ENCODE data around the gene MAT1A.

Gene MAT1A

DNA sequence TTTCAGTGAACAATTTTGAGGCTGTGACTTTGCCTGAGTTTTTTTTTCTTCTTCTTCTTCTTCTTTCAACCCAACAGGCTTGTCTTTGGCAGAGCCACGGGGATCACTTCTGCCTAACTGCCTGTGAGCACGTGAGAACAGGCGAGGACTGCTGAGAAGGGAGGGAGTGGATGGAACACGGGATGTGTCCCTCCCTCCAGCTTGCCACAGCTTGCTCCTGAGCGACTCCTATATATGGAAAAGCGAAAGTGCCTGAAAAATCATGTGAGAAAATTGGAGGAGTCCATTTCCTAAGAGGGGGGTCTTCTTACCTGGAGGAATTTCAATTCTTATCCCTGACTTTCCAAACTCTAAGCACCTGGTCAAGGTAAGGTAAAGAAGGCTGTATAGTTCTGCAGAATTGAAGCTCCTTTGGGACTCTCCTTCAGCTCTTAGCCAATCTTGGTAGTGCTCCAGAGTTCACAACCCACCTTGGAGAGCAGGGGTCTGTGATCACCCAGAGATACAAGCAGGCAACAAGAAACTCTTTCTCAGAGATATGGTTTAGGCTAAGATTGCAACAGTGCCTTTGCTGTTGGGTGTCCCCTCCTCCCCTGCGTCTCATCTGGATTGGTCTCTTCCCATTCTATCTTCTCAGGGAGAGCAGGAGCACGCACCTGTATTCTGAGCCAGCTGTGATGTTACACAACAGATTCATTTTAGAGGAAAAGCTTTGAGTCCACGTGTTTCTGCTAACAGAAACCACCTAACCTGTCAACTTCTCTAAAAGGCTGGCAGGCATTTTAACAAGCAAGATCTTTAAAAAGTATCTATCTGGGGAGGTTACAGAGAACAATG is at the start of gene MAT1A:
Gene MAT1A, minus strand, starts transcription at position 208 of the 837 bp plus-strand sequence. CDS start 235 bp downstream, outside the sequence.
- no peak within 1 kb of the TSS for H3K4me3 ChIP-seq (ENCODE audit: low read length)
- TF ChIP-seq, protein P1, sequence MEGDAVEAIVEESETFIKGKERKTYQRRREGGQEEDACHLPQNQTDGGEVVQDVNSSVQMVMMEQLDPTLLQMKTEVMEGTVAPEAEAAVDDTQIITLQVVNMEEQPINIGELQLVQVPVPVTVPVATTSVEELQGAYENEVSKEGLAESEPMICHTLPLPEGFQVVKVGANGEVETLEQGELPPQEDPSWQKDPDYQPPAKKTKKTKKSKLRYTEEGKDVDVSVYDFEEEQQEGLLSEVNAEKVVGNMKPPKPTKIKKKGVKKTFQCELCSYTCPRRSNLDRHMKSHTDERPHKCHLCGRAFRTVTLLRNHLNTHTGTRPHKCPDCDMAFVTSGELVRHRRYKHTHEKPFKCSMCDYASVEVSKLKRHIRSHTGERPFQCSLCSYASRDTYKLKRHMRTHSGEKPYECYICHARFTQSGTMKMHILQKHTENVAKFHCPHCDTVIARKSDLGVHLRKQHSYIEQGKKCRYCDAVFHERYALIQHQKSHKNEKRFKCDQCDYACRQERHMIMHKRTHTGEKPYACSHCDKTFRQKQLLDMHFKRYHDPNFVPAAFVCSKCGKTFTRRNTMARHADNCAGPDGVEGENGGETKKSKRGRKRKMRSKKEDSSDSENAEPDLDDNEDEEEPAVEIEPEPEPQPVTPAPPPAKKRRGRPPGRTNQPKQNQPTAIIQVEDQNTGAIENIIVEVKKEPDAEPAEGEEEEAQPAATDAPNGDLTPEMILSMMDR (IDR thresholded peaks at IDR 0.05; ENCODE audit: insufficient read depth, low read depth, low read length, missing control alignments): peak; percentile 33
- DNase-seq (ENCODE audit: low read depth): peak; percentile 63

DNA sequence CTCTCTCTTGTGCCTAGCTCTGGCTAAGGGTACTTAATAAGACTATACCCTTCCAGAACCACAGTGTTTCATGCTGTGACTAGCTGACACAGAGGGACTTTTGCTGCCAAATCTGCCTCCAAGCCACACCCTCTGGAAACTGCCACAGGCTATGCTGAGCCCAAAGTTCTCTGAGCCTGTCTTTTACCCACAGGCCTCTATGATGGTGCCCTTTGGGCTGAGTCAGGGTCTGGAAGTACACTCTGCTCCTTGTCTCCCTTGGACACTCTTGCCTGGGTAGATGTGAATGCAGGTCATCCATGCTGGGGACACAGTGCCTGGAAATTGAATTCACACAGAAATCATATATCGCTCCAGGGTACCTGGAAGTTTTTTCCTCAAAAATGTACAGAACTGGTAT is 44.5 kb upstream of the MAT1A start:
- H3K4me3 ChIP-seq (ENCODE audit: low read length): no peak overlapping the region
- TF ChIP-seq, protein P1 (IDR thresholded peaks at IDR 0.05; ENCODE audit: insufficient read depth, low read depth, low read length, missing control alignments): no peak
- DNase-seq (ENCODE audit: low read depth): no peak

DNA sequence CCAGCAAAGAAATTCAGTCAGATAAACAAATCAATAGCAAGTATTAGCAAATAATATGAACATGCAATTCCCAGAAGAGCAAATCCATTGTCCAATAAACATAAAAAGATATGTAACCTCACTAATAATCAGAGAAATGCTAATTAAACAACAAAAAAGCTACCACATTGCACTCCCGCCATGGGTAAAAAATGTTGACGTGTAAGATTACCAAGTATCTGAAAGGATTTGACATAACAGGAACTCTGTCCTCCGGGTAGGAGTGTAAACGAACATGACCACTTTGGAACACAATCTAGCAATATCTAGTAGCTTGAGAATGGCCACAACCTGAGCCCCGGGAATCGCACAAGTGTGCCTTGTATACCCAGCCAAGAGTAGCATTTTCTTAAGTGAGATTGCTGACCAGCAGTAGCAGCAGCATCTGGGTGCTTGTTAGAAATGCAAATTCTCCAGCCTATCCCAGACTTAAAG is 35.5 kb upstream of the MAT1A start:
- no peak for DNase-seq (ENCODE audit: low read depth)
- H3K4me3 ChIP-seq (ENCODE audit: low read length): no peak overlapping the region
- TF ChIP-seq, protein P1 (IDR thresholded peaks at IDR 0.05; ENCODE audit: insufficient read depth, low read depth, low read length, missing control alignments): no peak

DNA sequence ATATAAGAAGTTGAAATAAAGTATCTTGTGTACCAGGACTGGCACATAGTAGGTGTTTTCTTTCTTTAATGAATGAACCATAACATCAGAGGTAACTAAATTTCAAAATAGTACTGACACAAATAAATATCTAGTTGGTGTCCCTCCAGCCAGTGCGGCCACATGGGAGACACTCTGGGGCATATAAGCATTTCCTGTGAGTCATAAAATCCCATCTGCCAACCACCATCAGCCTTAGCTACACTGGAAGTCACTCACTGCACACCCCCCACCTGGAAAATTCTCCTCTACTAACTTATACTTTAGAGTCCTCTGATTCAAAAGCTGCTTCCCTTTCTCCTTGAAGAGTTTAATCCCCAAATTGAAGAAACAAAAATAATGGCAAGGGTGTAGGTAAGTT is 34.6 kb upstream of the MAT1A start:
- TF ChIP-seq, protein P1 (IDR thresholded peaks at IDR 0.05; ENCODE audit: insufficient read depth, low read depth, low read length, missing control alignments): no peak
- no peak overlapping the region for H3K4me3 ChIP-seq (ENCODE audit: low read length)
- peak; percentile 13 for DNase-seq (ENCODE audit: low read depth)

DNA sequence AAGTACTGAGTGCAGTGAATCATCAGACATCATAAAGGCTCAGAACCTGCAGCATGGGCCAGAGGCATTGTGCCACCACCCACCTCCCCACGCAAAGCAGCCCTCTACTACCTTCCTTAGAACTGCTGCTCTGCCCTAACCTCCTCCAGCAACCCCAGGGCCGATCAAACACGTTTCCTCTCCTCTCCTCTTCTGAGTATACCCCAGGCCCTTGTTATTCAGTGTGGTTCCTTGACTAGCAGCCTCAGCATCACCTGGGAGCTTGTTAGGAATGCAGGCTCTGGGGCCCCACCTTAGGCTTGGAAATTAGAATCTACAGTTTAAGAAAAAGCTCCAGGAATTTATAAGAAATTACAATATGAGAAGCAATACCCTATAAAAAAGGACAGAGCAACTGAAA is 33.9 kb upstream of the MAT1A start:
- H3K4me3 ChIP-seq (ENCODE audit: low read length): no peak overlapping the region
- DNase-seq (ENCODE audit: low read depth): no peak
- TF ChIP-seq, protein P1 (IDR thresholded peaks at IDR 0.05; ENCODE audit: insufficient read depth, low read depth, low read length, missing control alignments): no peak

DNA sequence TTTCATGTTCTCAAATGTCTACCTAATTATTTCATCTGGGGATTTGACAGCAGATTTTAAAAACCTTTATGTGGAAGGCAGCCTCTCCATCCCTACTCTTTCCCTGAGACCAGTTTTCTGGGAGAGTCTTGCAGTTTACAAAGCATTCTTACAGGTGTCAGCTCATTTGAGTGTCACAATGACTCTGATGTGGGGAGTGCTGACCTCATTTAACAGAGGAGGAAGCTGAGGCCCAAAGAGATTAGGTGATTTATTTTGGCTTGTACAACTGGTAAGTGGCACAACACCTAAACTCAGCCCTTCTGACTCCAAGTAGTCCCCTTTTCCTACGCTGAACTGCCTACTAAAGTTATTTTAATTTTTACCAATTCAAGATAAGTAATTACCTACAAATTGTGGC is 33.3 kb upstream of the MAT1A start:
- H3K4me3 ChIP-seq (ENCODE audit: low read length): no peak overlapping the region
- TF ChIP-seq, protein P1 (IDR thresholded peaks at IDR 0.05; ENCODE audit: insufficient read depth, low read depth, low read length, missing control alignments): no peak
- DNase-seq (ENCODE audit: low read depth): no peak

Measured in epithelial cell of esophagus (primary cell).